H1 (cell line): Measurements from ENCODE around the gene NFX1. TPM values are rescaled to one million over a fixed set of nuclear protein-coding genes. Genes with fewer than 3 reads are reported as not detected.

Experiments used
- CTCF ChIA-PET: fragments of 300-600 bp; sonication (Branson Sonifier 250); formaldehyde crosslinking; loops from one replicate; lab custom pipeline; 2021; ENCODE audit not compliant: partially characterized antibody; lab: Charles Lee
- POLR2A ChIA-PET: fragments of 300-600 bp; sonication (Branson Sonifier 250); formaldehyde crosslinking; loops from one replicate; lab custom pipeline; 2021; ENCODE audit warnings: inconsistent platforms; ENCODE audit not compliant: partially characterized antibody; lab: Charles Lee
- DNase-seq, 2 experiments: peaks; one replicate each; pipeline versions ENCODE4 v3.0.0 to v3.0.0-alpha.2; 2010 to 2022; ENCODE audit warnings: low spot score in 2 of 2, low read depth in 1 of 2, mixed read lengths in 1 of 2
- FAIRE-seq: peaks from 2 replicates; lab custom pipeline; 2011; peaks lifted over from hg19 to GRCh38; lab: Jason Lieb, UNC
- H2AFZ ChIP-seq: 2 replicates; pipeline ENCODE4 v1.8.1; 2012; ENCODE audit warnings: low read length, inconsistent platforms
- H2AK5ac ChIP-seq: 2 replicates; pipeline ENCODE4 v1.6.1; 2013; ENCODE audit warnings: low read depth, low read length
- H2BK120ac ChIP-seq: replicated peaks from 2 replicates; pipeline ENCODE3; 2013; ENCODE audit warnings: low read depth, low read length, inconsistent platforms
- H2BK12ac ChIP-seq: 2 replicates; pipeline ENCODE4 v1.6.1; 2013; ENCODE audit warnings: low read depth, low read length
- H2BK15ac ChIP-seq: 2 replicates; pipeline ENCODE4 v1.6.1; 2013; ENCODE audit warnings: low read length
- H2BK20ac ChIP-seq: 2 replicates; pipeline ENCODE4 v1.6.1; 2013; ENCODE audit warnings: low read length
- H2BK5ac ChIP-seq: 2 replicates; pipeline ENCODE4 v1.6.1; 2013; ENCODE audit warnings: low read depth, low read length
- H3K14ac ChIP-seq: 2 replicates; pipeline ENCODE4 v1.6.1; 2013; ENCODE audit warnings: inconsistent platforms; ENCODE audit not compliant: insufficient read length
- H3K18ac ChIP-seq: 2 replicates; pipeline ENCODE4 v1.6.1; 2013; ENCODE audit warnings: low read length; ENCODE audit errors: extremely low read depth
- H3K23ac ChIP-seq: 2 replicates; pipeline ENCODE4 v1.6.1; 2013; ENCODE audit warnings: inconsistent platforms; ENCODE audit not compliant: insufficient read length
- H3K23me2 ChIP-seq: 2 replicates; pipeline ENCODE4 v1.6.1; 2013; ENCODE audit warnings: low read depth, low read length
- H3K27ac ChIP-seq: 2 replicates; pipeline ENCODE4 v1.6.1; 2011; ENCODE audit warnings: low read depth, low read length, inconsistent platforms
- H3K27me3 ChIP-seq, 4 experiments: replicated peaks in 1 of 4; 1 replicate in 1 of 4; 2 replicates in 3 of 4; pipeline versions ENCODE4 v1.6.1 to v1.8.1; 2011 to 2013; ENCODE audit warnings: low read length in 3 of 4, mild to moderate bottlenecking in 3 of 4, inconsistent platforms in 2 of 4, mixed read lengths in 2 of 4, moderate library complexity in 1 of 4; ENCODE audit not compliant: control insufficient read depth in 3 of 4, insufficient read depth in 3 of 4; ENCODE audit errors: extremely low read depth in 1 of 4
- H3K36me3 ChIP-seq, 4 experiments: 2 replicates each; pipeline versions ENCODE4 v1.6.1 to v1.8.1; 2011 to 2013; ENCODE audit warnings: mild to moderate bottlenecking in 4 of 4, low read length in 3 of 4, moderate library complexity in 2 of 4, control low read depth in 1 of 4, inconsistent platforms in 1 of 4; ENCODE audit not compliant: insufficient read depth in 4 of 4, control insufficient read depth in 2 of 4
- H3K4ac ChIP-seq: replicated peaks from 2 replicates; pipeline ENCODE3; 2013; ENCODE audit warnings: low read length, low read depth, mixed read lengths, inconsistent platforms; ENCODE audit not compliant: insufficient read length
- H3K4me1 ChIP-seq, 4 experiments: replicated peaks in 1 of 4; 1 replicate in 1 of 4; 2 replicates in 3 of 4; pipeline versions ENCODE4 v1.6.1 to v1.8.1; 2011 to 2013; ENCODE audit warnings: low read length in 3 of 4, inconsistent platforms in 2 of 4, mixed read lengths in 1 of 4; ENCODE audit not compliant: insufficient read depth in 4 of 4, control insufficient read depth in 3 of 4
- H3K4me2 ChIP-seq, 2 experiments: 2 replicates each; pipeline versions ENCODE4 v1.6.1 to v1.8.1; 2011 to 2013; ENCODE audit warnings: low read depth in 2 of 2, low read length in 2 of 2, control low read depth in 1 of 2, inconsistent platforms in 1 of 2, mild to moderate bottlenecking in 1 of 2; ENCODE audit not compliant: insufficient read depth in 1 of 2
- H3K4me3 ChIP-seq, 4 experiments: fragments of 200-600, 300-600 bp in 1 of 4; sonication (generic), shearing (Covaris generic), sonication (Bioruptor Twin) in 1 of 4; 2 replicates each; pipeline versions ENCODE4 v1.5.1 to v1.8.1; 2011 to 2016; ENCODE audit warnings: low read length in 4 of 4, low read depth in 3 of 4, control low read depth in 2 of 4, inconsistent platforms in 2 of 4, mild to moderate bottlenecking in 2 of 4, mixed read lengths in 1 of 4, moderate library complexity in 1 of 4; ENCODE audit not compliant: insufficient read depth in 2 of 4; ENCODE audit errors: extremely low read depth in 1 of 4
- H3K56ac ChIP-seq: replicated peaks from 2 replicates; pipeline ENCODE3; 2013; ENCODE audit warnings: low read depth, mild to moderate bottlenecking, mixed read lengths, low read length, inconsistent platforms; ENCODE audit not compliant: insufficient read length
- H3K79me1 ChIP-seq: 2 replicates; pipeline ENCODE4 v1.6.1; 2013; ENCODE audit warnings: low read depth, low read length, control low read depth
- H3K79me2 ChIP-seq, 2 experiments: 2 replicates each; pipeline versions ENCODE4 v1.6.1 to v1.8.1; 2012 to 2013; ENCODE audit warnings: low read length in 2 of 2, mild to moderate bottlenecking in 2 of 2, inconsistent platforms in 1 of 2; ENCODE audit not compliant: insufficient read depth in 2 of 2, control insufficient read depth in 1 of 2
- H3K9ac ChIP-seq, 4 experiments: replicated peaks in 1 of 4; 1 replicate in 1 of 4; 2 replicates in 3 of 4; pipeline versions ENCODE4 v1.6.1 to v1.8.1; 2011 to 2013; ENCODE audit warnings: low read depth in 3 of 4, low read length in 3 of 4, control low read depth in 2 of 4, mild to moderate bottlenecking in 2 of 4, moderate library complexity in 2 of 4, inconsistent platforms in 1 of 4; ENCODE audit errors: extremely low read depth in 1 of 4
- H3K9me3 ChIP-seq, 2 experiments: 2 replicates each; pipeline versions ENCODE4 v1.6.1 to v1.8.1; 2012 to 2013; ENCODE audit warnings: mild to moderate bottlenecking in 2 of 2, moderate library complexity in 2 of 2, control low read depth in 1 of 2, inconsistent platforms in 1 of 2, low read depth in 1 of 2, low read length in 1 of 2, mixed read lengths in 1 of 2; ENCODE audit not compliant: insufficient read depth in 2 of 2
- H4K20me1 ChIP-seq, 2 experiments: replicated peaks in 1 of 2; 2 replicates each; pipeline versions ENCODE3 to v1.8.1; 2011 to 2013; ENCODE audit warnings: inconsistent platforms in 2 of 2, low read length in 2 of 2, mild to moderate bottlenecking in 1 of 2; ENCODE audit not compliant: insufficient read depth in 2 of 2, control insufficient read depth in 1 of 2
- H4K5ac ChIP-seq: 2 replicates; pipeline ENCODE4 v1.6.1; 2013; ENCODE audit warnings: low read length, low read depth, mixed read lengths, inconsistent platforms; ENCODE audit not compliant: insufficient read length
- H4K8ac ChIP-seq: 2 replicates; pipeline ENCODE4 v1.8.0; 2013; ENCODE audit warnings: mild to moderate bottlenecking, moderate library complexity, low read length, inconsistent platforms; ENCODE audit not compliant: insufficient read depth; ENCODE audit errors: extremely low read depth
- H4K91ac ChIP-seq: replicated peaks from 2 replicates; pipeline ENCODE3; 2013; ENCODE audit warnings: low read length, mixed read lengths, inconsistent platforms; ENCODE audit not compliant: insufficient read length
- BCL11A ChIP-seq, 2 experiments: IDR thresholded peaks; one replicate each; pipeline ENCODE4 v1.6.1; 2011; ENCODE audit warnings: low read depth in 2 of 2, low read length in 2 of 2, mild to moderate bottlenecking in 2 of 2
- CBX8 ChIP-seq: fragments of 300-800, 300-1000 bp; sonication (generic); IDR thresholded peaks from 2 replicates; pipeline ENCODE4 v1.7.1; 2016; ENCODE audit warnings: low read depth, low read length, borderline replicate concordance
- CEBPB ChIP-seq: IDR thresholded peaks from 2 replicates; pipeline ENCODE4 v1.6.1; 2012; ENCODE audit warnings: low read depth, low read length
- CHD1 ChIP-seq: IDR thresholded peaks from 2 replicates; pipeline ENCODE4 v1.6.1; 2012; ENCODE audit warnings: low read depth, low read length, improper control_type of control experiment
- CHD2 ChIP-seq: IDR thresholded peaks from 2 replicates; pipeline ENCODE4 v1.6.1; 2012; ENCODE audit warnings: low read length, improper control_type of control experiment
- JUN ChIP-seq: IDR thresholded peaks from 2 replicates; pipeline ENCODE4 v1.6.1; 2011; ENCODE audit warnings: low read depth, mild to moderate bottlenecking, improper control_type of control experiment, low read length
- KDM4A ChIP-seq: IDR thresholded peaks from one replicate; pipeline ENCODE4 v1.7.1; 2012; ENCODE audit warnings: low read depth, mild to moderate bottlenecking, moderate library complexity, low read length, inconsistent platforms; ENCODE audit not compliant: severe bottlenecking
- MAX ChIP-seq: IDR thresholded peaks from 2 replicates; pipeline ENCODE4 v1.6.1; 2012; ENCODE audit warnings: inconsistent platforms
- RBBP5 ChIP-seq: IDR thresholded peaks from 2 replicates; pipeline ENCODE4 v1.7.1; 2012; ENCODE audit warnings: low read depth, mild to moderate bottlenecking, inconsistent platforms, low read length, moderate library complexity, borderline replicate concordance
- WGBS, 2 experiments: shearing (Covaris generic) in 1 of 2; methylation state at CpG; one replicate each; pipeline versions ENCODE4 v1.1.6 to v1.1.7; 2013 to 2015; ENCODE audit warnings: low lambda C conversion rate in 2 of 2, mixed read lengths in 2 of 2, inconsistent platforms in 1 of 2, low coverage in 1 of 2, missing lambda C conversion rate in 1 of 2; ENCODE audit not compliant: insufficient replicate concordance in 2 of 2, insufficient coverage in 1 of 2, insufficient read length in 1 of 2; ENCODE audit errors: extremely low coverage in 1 of 2, missing lambda C conversion rate in 1 of 2; 5-methylcytosine and 5-hydroxymethylcytosine counted together
- polyA plus RNA-seq, 7 experiments: library from polyadenylated mRNA; depleted of rRNA in 3 of 7; stranded (reverse) in 5 of 7; unstranded in 2 of 7; fragments of >200 nt in 5 of 7; fragments of 200-250 nt in 2 of 7; gene quantifications; 1 replicate in 5 of 7; 2 replicates in 1 of 7; 4 replicates in 1 of 7; pipeline versions ENCODE4 v1.2.1 to v1.2.3, GENCODE V29; 2011 to 2013; ENCODE audit warnings: missing spikeins in 2 of 7, mixed read lengths in 2 of 7
- total RNA-seq: library from RNA; stranded (reverse); fragmentation: NEBNext Ultra II Directional; extraction: Animal tissue kit (Norgen Biotek cat#: 25700); gene quantifications from 2 replicates; pipeline ENCODE4 v1.2.1, GENCODE V29; 2021
- TF ChIP-seq, protein P1 (sequence below): IDR thresholded peaks from 2 replicates; pipeline ENCODE4 v1.6.1; 2011; ENCODE audit warnings: low read length, improper control_type of control experiment
- TF ChIP-seq, protein P2 (sequence below): IDR thresholded peaks from 2 replicates; pipeline ENCODE4 v1.6.1; 2012; ENCODE audit warnings: low read length, inconsistent platforms

NFX1 gene
- total and polyA plus RNA-seq, 2 of the 8 experiments (the other 6 are each of a cell fraction or from before 2014, with no cell fraction given): 19.4 to 28.4 TPM

DNA sequence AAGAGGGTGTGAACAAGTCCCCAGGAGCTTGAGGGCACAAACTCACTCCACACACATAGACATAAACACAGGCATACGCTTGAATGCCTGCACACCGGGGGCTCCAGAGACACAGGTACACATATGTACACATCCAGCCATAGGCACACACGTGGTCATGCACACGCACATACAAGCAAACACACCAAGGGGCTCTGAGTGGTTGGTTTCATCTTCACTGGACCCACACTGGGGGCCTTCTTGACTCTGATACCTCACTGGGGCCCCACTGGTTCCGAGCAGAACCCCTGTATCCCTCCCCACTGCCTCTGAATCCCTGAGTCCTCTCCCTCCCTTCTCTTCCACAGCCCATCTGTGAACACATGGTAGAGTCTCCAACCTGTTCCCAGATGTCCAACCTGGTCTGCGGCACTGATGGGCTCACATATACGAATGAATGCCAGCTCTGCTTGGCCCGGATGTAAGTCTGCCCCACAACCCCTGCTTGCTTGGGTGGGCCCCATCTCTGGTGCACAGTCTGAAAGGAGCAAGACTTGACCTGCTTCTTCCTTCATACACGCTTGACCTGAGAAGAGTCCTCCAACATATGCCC is 44.0 kb upstream of the NFX1 start:
- FAIRE-seq (no peak), DNase-seq (no peak)
- CTCF ChIA-PET: interaction anchor here (2.7 kb wide), 1 partner anchor 20 kb away, joined by 13 read pairs; no protein-coding TSS in a partner anchor
- TF ChIP-seq BCL11A (IDR thresholded peaks at IDR 0.05; ENCODE audit: low read depth in 2 of 2, low read length in 2 of 2): no peak
- no peak for TF ChIP-seq CHD1
- TF ChIP-seq RBBP5: no peak
- TF ChIP-seq CEBPB: no peak
- TF ChIP-seq CBX8: no peak
- TF ChIP-seq JUN: no peak
- TF ChIP-seq, protein P1, sequence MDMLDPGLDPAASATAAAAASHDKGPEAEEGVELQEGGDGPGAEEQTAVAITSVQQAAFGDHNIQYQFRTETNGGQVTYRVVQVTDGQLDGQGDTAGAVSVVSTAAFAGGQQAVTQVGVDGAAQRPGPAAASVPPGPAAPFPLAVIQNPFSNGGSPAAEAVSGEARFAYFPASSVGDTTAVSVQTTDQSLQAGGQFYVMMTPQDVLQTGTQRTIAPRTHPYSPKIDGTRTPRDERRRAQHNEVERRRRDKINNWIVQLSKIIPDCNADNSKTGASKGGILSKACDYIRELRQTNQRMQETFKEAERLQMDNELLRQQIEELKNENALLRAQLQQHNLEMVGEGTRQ: no peak
- TF ChIP-seq, protein P2, sequence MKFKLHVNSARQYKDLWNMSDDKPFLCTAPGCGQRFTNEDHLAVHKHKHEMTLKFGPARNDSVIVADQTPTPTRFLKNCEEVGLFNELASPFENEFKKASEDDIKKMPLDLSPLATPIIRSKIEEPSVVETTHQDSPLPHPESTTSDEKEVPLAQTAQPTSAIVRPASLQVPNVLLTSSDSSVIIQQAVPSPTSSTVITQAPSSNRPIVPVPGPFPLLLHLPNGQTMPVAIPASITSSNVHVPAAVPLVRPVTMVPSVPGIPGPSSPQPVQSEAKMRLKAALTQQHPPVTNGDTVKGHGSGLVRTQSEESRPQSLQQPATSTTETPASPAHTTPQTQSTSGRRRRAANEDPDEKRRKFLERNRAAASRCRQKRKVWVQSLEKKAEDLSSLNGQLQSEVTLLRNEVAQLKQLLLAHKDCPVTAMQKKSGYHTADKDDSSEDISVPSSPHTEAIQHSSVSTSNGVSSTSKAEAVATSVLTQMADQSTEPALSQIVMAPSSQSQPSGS: no peak
- no peak for TF ChIP-seq MAX
- TF ChIP-seq KDM4A: no peak
- TF ChIP-seq CHD2: no peak

More for the DNA sequence above, 44.0 kb upstream of the NFX1 start:
- Histone ChIP-seq H3K4me2 (no peak overlapping the region), H3K4me3 (no peak overlapping the region), H3K14ac (no peak overlapping the region), H3K79me1 (no peaks in the 10 kb centered on the region), H3K18ac (no peak overlapping the region), H3K56ac (no peak overlapping the region), H3K23me2 (no peaks in the 10 kb centered on the region; the same call in 1 of the 2 replicates), H2BK15ac (no peak overlapping the region), H3K9me3 (no peaks in the 10 kb centered on the region), H4K5ac (no peak overlapping the region), H4K8ac (no peak overlapping the region), H4K20me1 (peaks cover 0 to 2% of the 10 kb centered on the region in 2 experiments), H3K27me3 (no peaks in the 10 kb centered on the region), H2BK120ac (no peak overlapping the region), H4K91ac (no peak overlapping the region), H3K79me2 (no peaks in the 10 kb centered on the region), H2BK5ac (no peak overlapping the region), H3K36me3 (peaks cover 0 to 2% (median 0%) of the 10 kb centered on the region in 4 experiments; a peak in 2 of 8 replicates), H3K4me1 (no peaks in the 10 kb centered on the region), H2AK5ac (no peak overlapping the region), H3K9ac (no peak overlapping the region), H3K27ac (no peak overlapping the region), H2BK20ac (no peak overlapping the region), H2AFZ (no peak overlapping the region), H3K23ac (no peak overlapping the region), H2BK12ac (no peak overlapping the region), H3K4ac (no peak overlapping the region)
- WGBS, 2 experiments: 90% methylated on average over 9 of the region's 9 CpGs; no CpG with 5 or more reads in 1 of the 2 experiments
- POLR2A ChIA-PET: no interaction called here
